Fibroblast of villous mesenchyme (primary cell): ENCODE results near the gene TRAPPC10. TPM values are rescaled to one million over a fixed set of nuclear protein-coding genes. Genes with fewer than 3 reads are reported as not detected.

Experiments used
- DNase-seq: peaks from one replicate; pipeline ENCODE4 v3.0.0-alpha.2; 2010; ENCODE audit warnings: low read depth
- H3K4me3 ChIP-seq: 2 replicates; pipeline ENCODE4 v1.5.1; 2011; ENCODE audit warnings: low read depth, mild to moderate bottlenecking, low read length
- total RNA-seq: library from RNA; depleted of rRNA; stranded (reverse); fragments of >200 nt; gene quantifications from 2 replicates; pipeline ENCODE4 v1.2.3, GENCODE V29; 2012
- TF ChIP-seq, protein P1 (sequence below): IDR thresholded peaks from 2 replicates; pipeline ENCODE4 v1.5.1; 2012; ENCODE audit warnings: low read depth, mild to moderate bottlenecking, low read length; ENCODE audit not compliant: insufficient read depth

TRAPPC10 gene
- total RNA-seq, 1 donor: 28.5 TPM

DNA sequence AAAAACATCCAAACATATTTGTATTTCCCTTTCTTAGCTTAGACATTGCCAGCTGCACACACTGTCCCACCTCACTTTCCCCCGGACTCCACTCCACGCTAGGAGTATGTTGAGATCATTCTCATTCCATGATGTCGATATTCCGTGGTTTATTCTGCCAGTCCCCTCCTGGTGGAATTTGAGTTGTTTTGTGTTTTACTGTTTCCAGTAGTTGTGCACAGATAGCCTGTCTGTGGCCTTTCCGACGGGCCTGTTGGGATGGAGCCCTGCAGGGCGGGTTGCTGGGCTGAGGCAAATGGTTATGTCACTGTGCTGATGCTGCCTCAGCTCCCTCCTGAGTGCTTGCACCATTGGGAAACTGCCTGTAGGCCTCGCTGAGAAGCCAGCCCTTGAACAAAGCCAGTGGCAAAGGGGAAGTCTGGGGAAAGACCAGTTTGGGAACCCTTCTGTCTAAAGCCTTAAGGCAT is 12.8 kb downstream of the TRAPPC10 start:
- peak; percentile 83 for DNase-seq
- H3K4me3 ChIP-seq: no peak overlapping the region
- TF ChIP-seq, protein P1, sequence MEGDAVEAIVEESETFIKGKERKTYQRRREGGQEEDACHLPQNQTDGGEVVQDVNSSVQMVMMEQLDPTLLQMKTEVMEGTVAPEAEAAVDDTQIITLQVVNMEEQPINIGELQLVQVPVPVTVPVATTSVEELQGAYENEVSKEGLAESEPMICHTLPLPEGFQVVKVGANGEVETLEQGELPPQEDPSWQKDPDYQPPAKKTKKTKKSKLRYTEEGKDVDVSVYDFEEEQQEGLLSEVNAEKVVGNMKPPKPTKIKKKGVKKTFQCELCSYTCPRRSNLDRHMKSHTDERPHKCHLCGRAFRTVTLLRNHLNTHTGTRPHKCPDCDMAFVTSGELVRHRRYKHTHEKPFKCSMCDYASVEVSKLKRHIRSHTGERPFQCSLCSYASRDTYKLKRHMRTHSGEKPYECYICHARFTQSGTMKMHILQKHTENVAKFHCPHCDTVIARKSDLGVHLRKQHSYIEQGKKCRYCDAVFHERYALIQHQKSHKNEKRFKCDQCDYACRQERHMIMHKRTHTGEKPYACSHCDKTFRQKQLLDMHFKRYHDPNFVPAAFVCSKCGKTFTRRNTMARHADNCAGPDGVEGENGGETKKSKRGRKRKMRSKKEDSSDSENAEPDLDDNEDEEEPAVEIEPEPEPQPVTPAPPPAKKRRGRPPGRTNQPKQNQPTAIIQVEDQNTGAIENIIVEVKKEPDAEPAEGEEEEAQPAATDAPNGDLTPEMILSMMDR: peak; percentile 14

DNA sequence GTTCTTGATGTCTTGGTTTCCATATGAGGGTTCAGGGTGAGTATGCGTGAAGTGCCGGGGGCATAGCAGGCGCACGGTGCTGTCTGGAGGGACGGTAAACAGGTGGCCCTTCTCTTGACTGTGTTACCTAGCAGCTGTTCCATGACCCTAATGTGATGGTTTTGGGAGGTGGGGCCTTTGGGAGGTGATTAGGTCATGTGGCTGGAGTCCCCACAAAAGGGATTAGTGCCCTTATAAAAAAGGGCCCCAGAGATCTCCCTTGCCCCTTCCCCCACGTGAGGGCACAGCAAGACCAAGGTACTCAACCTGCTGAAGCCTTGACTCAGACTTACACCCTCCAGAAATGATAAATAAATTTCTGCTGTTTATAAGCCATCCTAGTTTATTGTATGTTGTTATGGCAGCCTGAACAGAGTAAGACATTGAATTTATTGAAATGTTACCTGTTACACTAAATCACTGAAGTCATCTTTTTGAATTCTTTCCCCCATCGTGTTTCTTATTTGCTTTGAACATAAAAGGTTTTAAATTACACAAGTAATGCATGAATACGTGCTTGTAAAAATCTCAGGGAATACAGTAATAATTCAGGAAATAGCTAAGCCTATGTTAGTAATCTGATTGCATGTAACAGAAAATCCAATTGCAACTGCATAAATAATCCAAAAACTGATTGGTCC is 15.6 kb downstream of the TRAPPC10 start:
- DNase-seq: no peak
- TF ChIP-seq, protein P1: no peak
- H3K4me3 ChIP-seq: no peak overlapping the region

DNA sequence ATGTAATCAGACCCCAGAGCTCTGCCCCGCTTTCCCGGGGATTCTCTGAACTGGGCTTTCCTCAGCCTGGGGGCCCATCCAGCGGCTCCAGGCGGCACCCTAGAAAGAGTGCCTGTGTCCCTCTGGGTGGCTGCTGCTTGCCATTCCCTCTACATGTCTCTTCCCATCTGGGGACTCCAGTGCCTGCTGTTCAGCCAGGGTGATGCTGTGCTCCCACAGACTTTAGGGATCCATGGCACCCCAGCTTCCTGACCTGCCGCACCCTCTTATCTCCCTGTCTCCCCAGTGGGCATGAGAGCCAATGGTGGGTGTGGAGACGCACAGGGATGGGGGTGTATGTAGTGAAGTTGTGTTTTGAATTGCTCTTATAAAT is 16.2 kb downstream of the TRAPPC10 start:
- no peak for DNase-seq
- H3K4me3 ChIP-seq: no peak overlapping the region
- TF ChIP-seq, protein P1: no peak

DNA sequence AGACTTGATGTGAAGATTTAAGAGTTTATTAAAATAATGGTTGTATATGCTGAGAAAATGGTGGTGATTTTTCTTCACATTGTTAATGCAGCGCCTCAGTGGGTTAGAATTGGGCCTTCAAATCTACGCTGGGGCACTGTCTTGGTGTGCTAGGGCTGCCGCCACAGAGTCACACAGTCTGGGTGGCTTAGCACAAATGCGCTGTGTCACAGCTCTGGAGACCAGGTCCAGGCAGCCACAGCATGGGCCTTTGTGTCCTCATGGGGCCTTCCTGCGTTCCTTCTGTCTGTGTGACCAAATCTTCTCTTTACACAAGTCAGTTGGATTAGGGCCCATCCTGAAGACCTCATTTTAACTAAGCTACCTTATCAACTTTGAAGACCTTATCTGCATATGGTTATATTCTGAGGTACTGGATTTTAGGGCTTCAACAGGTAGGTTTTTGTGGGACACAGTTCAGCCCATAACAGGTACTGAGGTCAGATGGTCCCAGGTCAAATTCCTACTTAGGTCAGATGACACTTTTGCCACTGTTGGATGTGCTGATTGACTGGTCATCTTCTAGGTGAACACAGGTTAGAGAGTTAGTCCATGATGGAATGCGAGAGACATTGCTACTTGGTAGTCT is 17.5 kb downstream of the TRAPPC10 start:
- H3K4me3 ChIP-seq: no peak overlapping the region
- DNase-seq: no peak
- TF ChIP-seq, protein P1: no peak

DNA sequence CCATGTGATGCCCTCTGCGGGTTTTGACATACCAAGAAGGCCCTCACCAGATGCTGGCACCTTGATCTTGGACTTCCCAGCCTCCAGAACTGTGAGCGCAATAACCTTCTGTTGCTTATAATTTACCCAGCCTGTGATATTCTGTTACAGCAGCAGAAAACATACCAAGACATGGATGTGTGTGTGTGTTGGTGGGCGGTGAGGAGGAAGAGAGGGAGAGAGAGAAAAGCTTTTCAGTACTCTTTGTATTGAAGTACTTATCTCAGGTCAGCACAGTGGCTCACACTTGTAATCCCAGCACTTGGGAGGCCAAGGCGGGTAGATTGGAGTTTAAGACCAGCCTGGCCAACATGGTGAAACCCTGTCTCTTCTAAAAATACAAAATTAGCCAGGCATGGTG is 23.1 kb downstream of the TRAPPC10 start:
- H3K4me3 ChIP-seq: no peak overlapping the region
- no peak for DNase-seq
- TF ChIP-seq, protein P1: no peak

DNA sequence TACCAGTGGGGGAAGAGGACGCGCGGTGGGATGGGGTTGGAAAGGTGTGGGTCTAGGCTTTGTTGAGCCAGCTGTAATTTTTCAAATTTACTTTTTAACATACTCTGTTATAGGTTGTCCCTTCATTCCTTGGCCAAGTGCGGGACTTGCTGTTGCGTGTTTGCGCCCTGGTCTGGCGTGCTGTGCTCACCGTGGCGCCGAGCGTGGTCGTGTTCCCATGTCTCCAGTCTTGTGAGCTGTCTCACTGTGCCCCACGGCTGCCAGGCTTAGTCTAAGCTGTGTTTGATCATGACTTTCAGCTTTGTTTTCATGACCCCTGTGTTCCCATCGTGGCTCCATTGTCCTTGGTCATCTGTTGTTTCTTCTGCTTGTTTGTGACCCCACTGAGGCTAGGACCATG is 26.0 kb downstream of the TRAPPC10 start:
- no peak for DNase-seq
- H3K4me3 ChIP-seq: no peak overlapping the region
- TF ChIP-seq, protein P1: no peak

DNA sequence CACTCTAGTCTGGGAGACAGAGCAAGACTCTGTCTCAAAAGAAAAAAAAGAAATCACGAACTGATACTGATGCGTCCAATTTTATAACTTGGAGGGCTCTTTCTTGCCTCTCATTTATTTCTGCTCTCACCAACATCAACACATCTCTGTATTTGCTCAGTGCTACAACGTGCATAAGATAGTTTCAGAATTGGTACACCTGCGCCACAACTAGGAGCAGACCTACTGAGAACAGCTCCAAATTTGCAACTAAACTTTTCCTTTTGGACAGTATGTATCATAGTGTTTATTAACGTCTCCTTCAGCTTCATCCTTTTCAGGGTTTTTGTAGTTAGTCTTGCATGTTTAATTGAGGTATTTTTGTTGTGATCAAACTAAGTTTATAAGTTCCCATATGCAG is 27.7 kb downstream of the TRAPPC10 start:
- no peak overlapping the region for H3K4me3 ChIP-seq
- DNase-seq: no peak
- TF ChIP-seq, protein P1: no peak
